NCI-H2196 (cell line): ENCODE data around the gene DCP2.

ENCODE experiments used
- DNase-seq: peaks from one replicate; lab custom pipeline; 2025; ENCODE audit not compliant: unreplicated experiment; lab: John Stamatoyannopoulos, UW

Gene DCP2

GRCh38 chr5:113017881-113018635 lies 41.5 kb downstream of the DCP2 start:
- DNase-seq: no peak

GRCh38 chr5:113020461-113021273 lies 44.1 kb downstream of the DCP2 start:
- DNase-seq: no peak

- DNase-seq: no peak
These were observed 46.1 kb downstream of the DCP2 start for GRCh38 chr5:113022661-113023060.

GRCh38 chr5:113024076-113024697 lies 47.6 kb downstream of the DCP2 start:
- DNase-seq: no peak

- DNase-seq: no peak
These were observed 49.0 kb downstream of the DCP2 start for GRCh38 chr5:113025596-113025995.

- DNase-seq: no peak
These were observed 49.6 kb downstream of the DCP2 start for GRCh38 chr5:113026211-113026610.

GRCh38 chr5:113027015-113027414 lies 50.4 kb downstream of the DCP2 start:
- DNase-seq: no peak

- DNase-seq: no peak
These were observed 50.8 kb downstream of the DCP2 start for GRCh38 chr5:113027431-113027830.

GRCh38 chr5:113029614-113030013 lies 53.0 kb downstream of the DCP2 start:
- no peak for DNase-seq

GRCh38 chr5:113031104-113031503 lies 54.5 kb downstream of the DCP2 start:
- DNase-seq: no peak

GRCh38 chr5:113031557-113031956 lies 55.0 kb downstream of the DCP2 start:
- no peak for DNase-seq

- DNase-seq: no peak
These were observed 57.7 kb downstream of the DCP2 start for GRCh38 chr5:113034182-113034773.

GRCh38 chr5:113035096-113035495 lies 58.5 kb downstream of the DCP2 start:
- no peak for DNase-seq

GRCh38 chr5:113036321-113036720 lies 59.7 kb downstream of the DCP2 start:
- no peak for DNase-seq

- no peak for DNase-seq
These were observed 60.2 kb downstream of the DCP2 start for GRCh38 chr5:113036826-113037225.

- DNase-seq: no peak
These were observed 61.5 kb downstream of the DCP2 start for GRCh38 chr5:113038136-113038535.

- DNase-seq: no peak
These were observed 62.1 kb downstream of the DCP2 start for GRCh38 chr5:113038714-113039113.

GRCh38 chr5:113039229-113039933 lies 62.8 kb downstream of the DCP2 start:
- DNase-seq: no peak

GRCh38 chr5:113039934-113040285 lies 63.3 kb downstream of the DCP2 start:
- no peak for DNase-seq

GRCh38 chr5:113040672-113041260 lies 64.2 kb downstream of the DCP2 start:
- DNase-seq: no peak
